GM23338 (cell line): Measurements from ENCODE around the gene H2AZ2. TPM values are rescaled to one million over a fixed set of nuclear protein-coding genes. Genes with fewer than 3 reads are reported as not detected.

Experiments used
- ATAC-seq: fragments of 200-7000 bp; cut with Tn5 transposase; 3 replicates; pipeline ENCODE4 v1.9.1; 2020
- DNase-seq: peaks from one replicate; pipeline ENCODE4 v3.0.0-alpha.2; 2015; ENCODE audit warnings: low spot score
- H2AFZ ChIP-seq: fragments of 200-600 bp; sonication (generic); 2 replicates; pipeline ENCODE4 v1.8.0; 2016; ENCODE audit warnings: antibody characterized with exemption, mild to moderate bottlenecking, moderate library complexity
- H3F3A ChIP-seq: fragments of 200-600 bp; sonication (generic); replicated peaks from 2 replicates; pipeline ENCODE4 v1.8.0; 2017; ENCODE audit warnings: antibody characterized with exemption, mixed run types, low read depth
- H3K27ac ChIP-seq: fragments of 200-600 bp; sonication (generic); 2 replicates; pipeline ENCODE4 v1.6.1; 2016; ENCODE audit warnings: low read depth
- H3K27me3 ChIP-seq: fragments of 200-600 bp; sonication (generic); 2 replicates; pipeline ENCODE4 v1.8.0; 2016; ENCODE audit warnings: mild to moderate bottlenecking, mixed run types, moderate library complexity; ENCODE audit not compliant: insufficient read depth
- H3K36me3 ChIP-seq: fragments of 200-600 bp; sonication (generic); 2 replicates; pipeline ENCODE4 v1.8.0; 2016; ENCODE audit warnings: mild to moderate bottlenecking; ENCODE audit not compliant: insufficient read depth
- H3K4me1 ChIP-seq: fragments of 200-600 bp; sonication (generic); 2 replicates; pipeline ENCODE4 v1.8.0; 2016; ENCODE audit warnings: mild to moderate bottlenecking, moderate library complexity; ENCODE audit not compliant: insufficient read depth
- H3K4me2 ChIP-seq: fragments of 200-600 bp; sonication (generic); 2 replicates; pipeline ENCODE4 v1.7.1; 2017; ENCODE audit warnings: mixed run types
- H3K4me3 ChIP-seq: fragments of 200-600 bp; sonication (generic); 2 replicates; pipeline ENCODE4 v1.6.1; 2016; ENCODE audit warnings: mixed run types
- H3K79me2 ChIP-seq: fragments of 200-600 bp; sonication (generic); replicated peaks from 2 replicates; pipeline ENCODE4 v1.8.0; 2017; ENCODE audit warnings: mild to moderate bottlenecking; ENCODE audit not compliant: insufficient read depth
- H3K9me2 ChIP-seq: fragments of 200-600 bp; sonication (generic); 2 replicates; pipeline ENCODE4 v1.8.0; 2017; ENCODE audit not compliant: insufficient read depth
- H4K20me1 ChIP-seq: fragments of 200-600 bp; sonication (generic); replicated peaks from 2 replicates; pipeline ENCODE4 v1.8.0; 2017; ENCODE audit warnings: mild to moderate bottlenecking; ENCODE audit not compliant: insufficient read depth
- H3K27ac Mint-ChIP-seq: 2 replicates; pipeline ENCODE4 v1.8.0; 2020; ENCODE audit warnings: inconsistent platforms, mild to moderate bottlenecking, moderate library complexity, mixed read lengths
- H3K27me3 Mint-ChIP-seq: 3 replicates; pipeline ENCODE4 v1.8.0; 2022; ENCODE audit warnings: low read depth, mild to moderate bottlenecking, moderate library complexity, mixed read lengths, inconsistent platforms; ENCODE audit not compliant: insufficient read depth, poor library complexity
- H3K36me3 Mint-ChIP-seq: 3 replicates; pipeline ENCODE4 v1.8.0; 2021; ENCODE audit warnings: low read depth, mild to moderate bottlenecking, inconsistent platforms, moderate library complexity, mixed read lengths
- H3K4me1 Mint-ChIP-seq: 3 replicates; pipeline ENCODE4 v1.8.0; 2020; ENCODE audit warnings: mild to moderate bottlenecking, inconsistent platforms, mixed read lengths
- H3K4me3 Mint-ChIP-seq: 3 replicates; pipeline ENCODE4 v1.8.0; 2021; ENCODE audit warnings: moderate library complexity, mild to moderate bottlenecking, inconsistent platforms, mixed read lengths
- H3K9me3 Mint-ChIP-seq: 3 replicates; pipeline ENCODE4 v1.8.0; 2020; ENCODE audit warnings: moderate library complexity, mild to moderate bottlenecking, inconsistent platforms, mixed read lengths
- CREB1 ChIP-seq: fragments of 250-450 bp; sonication (Bioruptor Pico); IDR thresholded peaks from 2 replicates; pipeline ENCODE4 v1.5.0; 2020; ENCODE audit warnings: low read depth, mild to moderate bottlenecking, moderate library complexity
- CTCF ChIP-seq, 2 experiments: fragments of 200-600 bp in 1 of 2; sonication (generic) in 1 of 2; conservative IDR thresholded peaks; 2 replicates each; pipeline versions ENCODE4 v1.5.1 to v1.6.1; 2016 to 2017; ENCODE audit warnings: antibody characterized with exemption in 2 of 2, low read depth in 2 of 2, mild to moderate bottlenecking in 2 of 2, moderate library complexity in 1 of 2
- ETS1 ChIP-seq: IDR thresholded peaks from 2 replicates; pipeline ENCODE4 v1.6.1; 2016; ENCODE audit warnings: antibody characterized with exemption
- EZH2 ChIP-seq: fragments of 200-600 bp; sonication (generic); IDR thresholded peaks from one replicate; pipeline ENCODE4 v1.8.0; 2017; ENCODE audit warnings: antibody characterized with exemption, mild to moderate bottlenecking, low read depth; ENCODE audit not compliant: unreplicated experiment
- EZH2phosphoT487 ChIP-seq: fragments of 200-600 bp; sonication (generic); IDR thresholded peaks from one replicate; pipeline ENCODE4 v1.8.1; 2018; ENCODE audit warnings: antibody characterized with exemption; ENCODE audit not compliant: unreplicated experiment
- JUNB ChIP-seq: IDR thresholded peaks from one replicate; pipeline ENCODE4 v1.6.1; 2016; ENCODE audit warnings: antibody characterized with exemption; ENCODE audit not compliant: unreplicated experiment
- NANOG ChIP-seq: IDR thresholded peaks from 2 replicates; pipeline ENCODE4 v1.6.1; 2016; ENCODE audit warnings: antibody characterized with exemption, borderline replicate concordance
- POLR2AphosphoS5 ChIP-seq: IDR thresholded peaks from 2 replicates; pipeline ENCODE4 v1.6.1; 2016; ENCODE audit warnings: antibody characterized with exemption, low read depth
- REST ChIP-seq: IDR thresholded peaks from one replicate; pipeline ENCODE4 v1.6.1; 2018; ENCODE audit warnings: antibody characterized with exemption; ENCODE audit not compliant: unreplicated experiment
- STAT1 ChIP-seq: IDR thresholded peaks from one replicate; pipeline ENCODE4 v1.6.1; 2016; ENCODE audit warnings: antibody characterized with exemption; ENCODE audit not compliant: unreplicated experiment
- ZNF114 ChIP-seq: fragments of 250-450 bp; sonication (Bioruptor Pico); IDR thresholded peaks from 2 replicates; pipeline ENCODE4 v1.5.0; 2020; ENCODE audit warnings: mild to moderate bottlenecking, moderate library complexity
- ZNF331 ChIP-seq: fragments of 250-450 bp; sonication (Bioruptor Pico); IDR thresholded peaks from 2 replicates; pipeline ENCODE4 v1.5.0; 2020; ENCODE audit warnings: low read depth, mild to moderate bottlenecking, moderate library complexity
- polyA plus RNA-seq: library from polyadenylated mRNA; unstranded; fragments of >200 nt; fragmentation: Nextera tagmentation; extraction: Ambion mirVana; gene quantifications from 2 replicates; pipeline ENCODE4 v1.2.1, GENCODE V29; 2016
- total RNA-seq: library from RNA; depleted of rRNA; stranded (reverse); fragments of >200 nt; shearing (Covaris generic); gene quantifications from 2 replicates; pipeline ENCODE4 v1.2.3, GENCODE V29; 2014

Gene H2AZ2
- total and polyA plus RNA-seq, 2 experiments from 2014 or later, result 215 to 390 TPM

- H3F3A ChIP-seq, result 0 out of 2 replicates have a peak, but pooled peaks cover 4% of the 10 kb centered on the region
- no peaks in the 10 kb centered on the region for H3K27me3 ChIP-seq
- H3K4me1 Mint-ChIP-seq, result peaks cover 3% of the 10 kb centered on the region; the same call in 2 of the 3 replicates
- ATAC-seq (no peak), DNase-seq (no peak)
- peaks cover 6% of the 10 kb centered on the region; the same call in 1 of the 2 replicates for H3K79me2 ChIP-seq
- H3K4me1 ChIP-seq, result no peaks in the 10 kb centered on the region
- TF ChIP-seq POLR2AphosphoS5, result no peak
- TF ChIP-seq ETS1, result no peak
- TF ChIP-seq REST, result no peak
- no peak for TF ChIP-seq CREB1 (CRISPR knock-in tag)
- TF ChIP-seq EZH2phosphoT487, result no peak
- TF ChIP-seq NANOG, result no peak
- TF ChIP-seq CTCF (conservative IDR thresholded peaks at IDR 0.05; ENCODE audit: low read depth in 2 of 2), result no peak
- TF ChIP-seq ZNF331, result no peak
- TF ChIP-seq JUNB, result no peak
- TF ChIP-seq EZH2, result no peak
- no peak for TF ChIP-seq STAT1
- TF ChIP-seq ZNF114 (CRISPR knock-in tag), result no peak
- H3K27ac Mint-ChIP-seq, result no peak overlapping the region
- no peaks in the 10 kb centered on the region for H3K9me2 ChIP-seq
- no peak overlapping the region for H2AFZ ChIP-seq
- no peak overlapping the region for H3K4me3 Mint-ChIP-seq
- no peaks in the 10 kb centered on the region for H4K20me1 ChIP-seq
- H3K9me3 Mint-ChIP-seq, result no peaks in the 10 kb centered on the region; the same call in 2 of the 3 replicates
- no peaks in the 10 kb centered on the region for H3K36me3 Mint-ChIP-seq
- peaks cover 10% of the 10 kb centered on the region for H3K27me3 Mint-ChIP-seq
- H3K27ac ChIP-seq, result no peak overlapping the region
- no peaks in the 10 kb centered on the region for H3K36me3 ChIP-seq
- no peak overlapping the region for H3K4me2 ChIP-seq
- H3K4me3 ChIP-seq, result no peak overlapping the region
These were observed 4.7 kb upstream of the H2AZ2 start for GRCh38 chr7:44852590-44852989.
